ENCODE measurements around the gene EXOC3. TPM values are rescaled to one million over a fixed set of nuclear protein-coding genes. Genes with fewer than 3 reads are reported as not detected.

EXOC3 gene
- total RNA-seq, 2 experiments from 2014 or later = 67.7 to 68.8 TPM

DNA sequence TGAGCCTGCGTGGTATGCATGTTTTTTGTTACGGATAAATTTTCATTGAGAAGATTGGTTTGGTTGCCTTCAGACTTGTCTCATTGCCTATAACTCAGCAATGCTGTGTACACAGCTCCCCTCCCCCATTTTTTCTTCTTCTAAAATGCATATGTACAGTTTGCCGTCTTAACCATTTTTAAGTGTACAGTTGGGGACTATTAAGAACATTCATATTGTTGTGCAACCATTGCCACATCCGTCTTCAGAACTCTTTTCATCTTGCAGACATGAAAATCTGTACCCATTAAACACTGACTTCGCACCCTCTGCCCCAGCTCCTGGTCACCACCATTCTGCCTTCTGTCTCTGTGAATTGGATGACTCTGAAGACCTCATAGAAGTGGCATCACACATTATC, 6.2 kb downstream of the EXOC3 start:
- ChIA-PET CTCF (interaction anchor here (0.8 to 1.7 kb wide), 3 partner anchors 23 to 132 kb away, joined by 3 to 6 read pairs (median 3); no protein-coding TSS in a partner anchor), POLR2A (no interaction called here)
- no peak overlapping the region for H3K4me3 Mint-ChIP-seq
- no peaks in the 10 kb centered on the region for H3K27me3 Mint-ChIP-seq
- DNase-seq = no peak
- H3K4me1 Mint-ChIP-seq = peaks cover 38% of the 10 kb centered on the region
- no peak overlapping the region for H3K27ac Mint-ChIP-seq
- peaks cover 84% of the 10 kb centered on the region for H3K36me3 Mint-ChIP-seq (ENCODE audit: low read depth)
- peaks cover 15% of the 10 kb centered on the region for H3K9me3 Mint-ChIP-seq

DNA sequence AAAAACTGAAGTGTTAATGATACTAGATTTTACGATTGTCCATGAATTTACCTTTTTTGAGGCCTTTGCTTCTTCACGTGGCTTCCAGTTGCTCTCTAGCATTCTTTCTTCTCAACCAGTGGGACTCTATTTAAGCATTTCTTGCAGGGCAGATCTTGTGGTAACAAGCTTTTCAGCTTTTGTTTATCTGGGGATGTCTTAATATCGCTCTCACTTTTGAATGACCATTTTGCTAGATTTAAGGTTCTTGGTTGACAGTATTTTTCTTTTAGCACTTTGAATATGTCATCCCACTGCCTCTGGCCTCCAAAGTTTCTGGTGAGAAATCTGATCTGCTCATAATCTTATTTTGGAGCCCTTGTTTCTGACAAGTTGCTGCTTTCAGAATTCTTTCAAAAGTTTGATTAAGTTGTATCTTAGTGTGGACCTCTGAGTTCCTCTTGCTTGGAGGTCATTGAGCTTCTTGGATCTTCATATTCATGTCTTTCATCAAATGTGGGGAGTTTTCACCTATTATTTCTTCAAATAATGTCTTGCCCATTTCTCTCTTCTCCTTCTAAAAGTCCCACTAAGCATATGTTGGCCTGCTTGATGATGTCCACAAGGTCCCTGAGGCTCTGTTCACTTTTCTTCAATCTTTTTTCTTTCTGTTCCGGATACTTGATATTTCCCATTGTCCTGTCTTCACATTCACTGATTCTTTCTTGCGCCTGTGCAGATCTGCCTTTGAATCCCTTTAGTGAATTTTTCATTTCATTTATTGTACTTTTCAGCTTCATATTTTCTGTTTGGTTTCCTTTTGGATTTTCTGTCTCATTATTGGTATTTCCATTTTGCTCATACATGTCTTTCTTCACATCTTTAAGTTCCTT, 8.8 kb downstream of the EXOC3 start:
- Mint-ChIP-seq H3K4me3 (no peak overlapping the region), H3K27ac (no peak overlapping the region), H3K4me1 (peaks cover 33% of the 10 kb centered on the region), H3K9me3 (peaks cover 15% of the 10 kb centered on the region), H3K27me3 (no peaks in the 10 kb centered on the region), H3K36me3 (ENCODE audit: low read depth) (peaks cover 92% of the 10 kb centered on the region)
- no peak for DNase-seq
- ChIA-PET CTCF (interaction anchor here (1.3 kb wide), 1 partner anchor 135 kb away, joined by 3 read pairs; no protein-coding TSS in a partner anchor), POLR2A (interaction anchor here (1.4 kb wide), 1 partner anchor 20 kb away, joined by 8 read pairs; no protein-coding TSS in a partner anchor)

DNA sequence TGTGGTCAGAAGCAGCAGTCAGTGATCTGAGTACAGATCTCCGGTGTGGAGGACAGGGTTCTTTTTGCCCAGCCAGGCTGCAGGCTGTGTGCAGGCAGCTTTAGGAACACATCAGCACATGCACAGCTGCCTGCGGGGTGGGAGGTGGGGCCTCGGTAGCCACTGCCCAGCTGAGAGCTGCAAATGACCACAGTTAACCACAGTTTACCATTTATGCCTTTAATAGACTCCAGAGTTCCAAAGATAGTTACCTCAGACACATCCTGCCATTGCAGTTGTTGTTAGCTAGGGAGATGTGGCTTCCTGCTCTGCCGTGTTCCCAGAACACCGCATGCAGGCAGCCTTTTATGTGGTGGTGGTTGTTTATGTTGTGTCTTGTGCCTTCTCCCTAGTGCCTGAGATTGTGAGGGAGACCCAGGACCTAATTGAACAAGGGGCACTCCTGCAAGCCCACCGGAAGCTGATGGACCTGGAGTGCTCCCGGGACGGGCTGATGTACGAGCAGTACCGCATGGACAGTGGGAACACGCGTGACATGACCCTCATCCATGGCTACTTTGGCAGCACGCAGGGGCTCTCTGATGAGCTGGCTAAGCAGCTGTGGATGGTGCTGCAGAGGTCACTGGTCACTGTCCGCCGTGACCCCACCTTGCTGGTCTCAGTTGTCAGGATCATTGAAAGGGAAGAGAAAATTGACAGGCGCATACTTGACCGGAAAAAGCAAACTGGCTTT, 10.2 kb downstream of the EXOC3 start:
- no peak for DNase-seq
- Mint-ChIP-seq H3K4me1 (peaks cover 32% of the 10 kb centered on the region), H3K4me3 (no peak overlapping the region), H3K36me3 (ENCODE audit: low read depth) (peaks cover 91% of the 10 kb centered on the region), H3K27ac (peak overlapping the region; percentile 57), H3K9me3 (peaks cover 15% of the 10 kb centered on the region), H3K27me3 (no peaks in the 10 kb centered on the region)
- CTCF ChIA-PET = interaction anchor here (0.6 to 1.3 kb wide), 4 partner anchors 20 to 171 kb away, joined by 3 to 4 read pairs (median 3); no protein-coding TSS in a partner anchor
- POLR2A ChIA-PET = interaction anchor here (1.4 kb wide), 1 partner anchor 19 kb away, joined by 8 read pairs; no protein-coding TSS in a partner anchor

DNA sequence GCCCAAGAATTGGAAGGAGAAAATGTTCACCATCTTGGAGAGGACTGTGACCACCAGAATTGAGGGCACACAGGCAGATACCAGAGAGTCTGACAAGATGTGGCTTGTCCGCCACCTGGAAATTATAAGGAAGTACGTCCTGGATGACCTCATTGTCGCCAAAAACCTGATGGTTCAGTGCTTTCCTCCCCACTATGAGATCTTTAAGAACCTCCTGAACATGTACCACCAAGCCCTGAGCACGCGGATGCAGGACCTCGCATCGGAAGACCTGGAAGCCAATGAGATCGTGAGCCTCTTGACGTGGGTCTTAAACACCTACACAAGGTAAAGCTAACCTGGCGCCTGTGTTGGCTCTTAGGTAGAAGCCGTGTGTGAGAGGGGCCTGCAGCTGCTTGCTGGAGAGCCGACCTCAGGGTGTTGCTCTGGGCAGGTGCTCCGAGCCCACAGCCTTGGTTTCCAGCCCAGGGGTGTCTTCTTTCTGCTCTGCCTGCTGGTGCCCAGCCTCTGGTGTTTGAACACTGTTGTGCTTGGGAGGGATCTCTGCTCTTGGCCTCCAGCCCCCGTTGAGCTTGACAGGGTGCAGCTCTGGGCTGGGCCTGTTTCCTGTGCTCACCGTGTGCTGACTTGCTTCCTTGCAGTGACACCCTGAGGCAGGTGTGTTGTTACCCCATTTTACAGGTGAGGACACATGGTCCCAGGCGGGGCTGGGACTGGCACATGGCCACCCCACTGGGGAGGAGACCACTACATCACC, 10.9 kb downstream of the EXOC3 start:
- Mint-ChIP-seq H3K27ac (peak overlapping the region; percentile 57), H3K36me3 (ENCODE audit: low read depth) (peaks cover 91% of the 10 kb centered on the region), H3K4me1 (peaks cover 40% of the 10 kb centered on the region), H3K27me3 (no peaks in the 10 kb centered on the region), H3K4me3 (no peak overlapping the region), H3K9me3 (peaks cover 15% of the 10 kb centered on the region)
- no peak for DNase-seq
- POLR2A ChIA-PET = interaction anchor here (1.4 kb wide), 1 partner anchor 18 kb away, joined by 8 read pairs; no protein-coding TSS in a partner anchor
- CTCF ChIA-PET = interaction anchor here (0.9 to 1.1 kb wide), 2 partner anchors 19 to 137 kb away, joined by 3 read pairs; no protein-coding TSS in a partner anchor

DNA sequence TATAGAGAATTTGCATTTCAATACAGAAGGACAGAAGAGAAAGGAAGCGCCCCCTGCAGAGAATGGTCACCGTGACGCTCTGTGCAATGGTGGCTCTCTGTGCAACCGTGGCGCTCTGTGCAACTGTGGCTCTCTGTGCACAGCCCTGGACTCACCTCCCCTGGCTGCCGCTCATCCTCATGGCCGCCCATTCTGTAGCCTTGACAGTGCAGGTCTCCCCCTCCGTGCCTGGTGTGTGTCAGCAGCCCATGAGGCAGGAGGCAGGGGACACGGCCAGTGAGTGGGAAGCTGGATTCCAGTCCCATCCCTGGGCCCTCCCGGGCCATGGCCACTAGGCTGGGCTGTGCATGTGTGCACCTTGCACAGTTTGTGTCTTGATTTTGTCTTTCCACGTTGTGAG, 12.0 kb downstream of the EXOC3 start:
- H3K9me3 Mint-ChIP-seq = peaks cover 15% of the 10 kb centered on the region
- H3K4me1 Mint-ChIP-seq = peaks cover 50% of the 10 kb centered on the region
- no peak for DNase-seq
- no peak overlapping the region for H3K4me3 Mint-ChIP-seq
- no peaks in the 10 kb centered on the region for H3K27me3 Mint-ChIP-seq
- peaks cover 91% of the 10 kb centered on the region for H3K36me3 Mint-ChIP-seq (ENCODE audit: low read depth)
- H3K27ac Mint-ChIP-seq = no peak overlapping the region
- ChIA-PET CTCF (no interaction called here), POLR2A (no interaction called here)

DNA sequence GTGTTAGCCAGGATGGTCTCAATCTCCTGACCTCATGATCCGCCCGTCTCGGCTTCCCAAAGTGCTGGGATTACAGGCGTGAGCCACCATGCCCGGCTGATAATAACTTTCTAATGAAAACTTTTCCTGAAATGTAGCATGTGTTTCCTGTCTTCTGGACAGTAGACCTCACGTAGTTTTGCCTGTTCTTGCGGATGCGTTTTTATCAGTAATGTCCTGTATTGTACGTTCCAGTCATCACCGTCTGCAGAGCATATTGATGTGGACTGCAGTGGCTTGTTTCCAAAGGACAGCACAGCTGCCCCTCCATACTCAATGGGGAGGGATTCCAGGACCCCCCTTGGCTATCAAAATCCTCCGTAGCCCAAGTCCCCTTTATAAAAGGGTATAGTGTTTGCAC, 12.8 kb downstream of the EXOC3 start:
- H3K36me3 Mint-ChIP-seq (ENCODE audit: low read depth) = peaks cover 91% of the 10 kb centered on the region
- DNase-seq = no peak
- H3K4me3 Mint-ChIP-seq = no peak overlapping the region
- H3K27me3 Mint-ChIP-seq = no peaks in the 10 kb centered on the region
- H3K4me1 Mint-ChIP-seq = peaks cover 57% of the 10 kb centered on the region
- ChIA-PET CTCF (no interaction called here), POLR2A (no interaction called here)
- no peak overlapping the region for H3K27ac Mint-ChIP-seq
- peaks cover 15% of the 10 kb centered on the region for H3K9me3 Mint-ChIP-seq

DNA sequence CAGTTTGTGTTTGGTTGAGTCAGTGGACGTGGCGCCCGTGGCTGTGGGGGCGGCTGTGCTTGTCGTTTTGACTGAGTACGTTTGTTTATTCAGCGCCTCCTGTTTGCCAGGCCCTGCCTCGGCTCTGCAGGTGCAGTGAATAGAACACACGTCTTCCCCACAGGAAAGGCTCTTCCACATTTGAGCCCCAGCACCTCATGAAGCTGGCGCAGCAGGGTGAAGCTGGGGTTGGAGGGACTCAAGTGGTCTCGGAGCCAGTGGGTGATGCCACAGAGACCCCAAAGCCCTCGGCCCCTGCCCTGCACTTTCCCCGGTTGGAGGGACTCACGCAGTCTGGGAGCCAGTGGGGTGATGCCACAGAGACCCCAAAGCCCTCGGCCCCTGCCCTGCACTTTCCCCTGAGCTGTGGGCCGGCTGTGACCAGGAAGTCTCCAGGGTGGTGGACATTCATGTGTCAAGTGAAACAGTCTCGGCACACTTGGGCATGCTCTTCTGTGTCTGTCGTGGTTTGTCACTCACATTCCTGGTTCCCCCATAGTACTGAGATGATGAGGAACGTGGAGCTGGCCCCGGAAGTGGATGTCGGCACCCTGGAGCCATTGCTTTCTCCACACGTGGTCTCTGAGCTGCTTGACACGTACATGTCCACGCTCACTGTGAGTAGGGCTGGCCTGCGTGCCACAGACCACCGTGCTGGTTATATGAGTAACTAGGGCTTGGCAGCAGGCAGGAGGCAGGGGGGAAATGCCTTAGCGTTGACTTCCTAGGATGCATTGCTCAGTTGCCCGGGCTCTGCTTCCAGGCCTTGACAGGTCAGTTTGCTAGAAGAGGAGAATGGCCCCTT, 13.6 kb downstream of the EXOC3 start:
- H3K27me3 Mint-ChIP-seq = no peaks in the 10 kb centered on the region
- peaks cover 58% of the 10 kb centered on the region for H3K4me1 Mint-ChIP-seq
- H3K9me3 Mint-ChIP-seq = peaks cover 13% of the 10 kb centered on the region
- ChIA-PET POLR2A (interaction anchor here (0.9 kb wide), 1 partner anchor 10 kb away, joined by 3 read pairs; no protein-coding TSS in a partner anchor), CTCF (no interaction called here)
- peaks cover 87% of the 10 kb centered on the region for H3K36me3 Mint-ChIP-seq (ENCODE audit: low read depth)
- no peak overlapping the region for H3K4me3 Mint-ChIP-seq
- no peak overlapping the region for H3K27ac Mint-ChIP-seq
- DNase-seq = no peak

DNA sequence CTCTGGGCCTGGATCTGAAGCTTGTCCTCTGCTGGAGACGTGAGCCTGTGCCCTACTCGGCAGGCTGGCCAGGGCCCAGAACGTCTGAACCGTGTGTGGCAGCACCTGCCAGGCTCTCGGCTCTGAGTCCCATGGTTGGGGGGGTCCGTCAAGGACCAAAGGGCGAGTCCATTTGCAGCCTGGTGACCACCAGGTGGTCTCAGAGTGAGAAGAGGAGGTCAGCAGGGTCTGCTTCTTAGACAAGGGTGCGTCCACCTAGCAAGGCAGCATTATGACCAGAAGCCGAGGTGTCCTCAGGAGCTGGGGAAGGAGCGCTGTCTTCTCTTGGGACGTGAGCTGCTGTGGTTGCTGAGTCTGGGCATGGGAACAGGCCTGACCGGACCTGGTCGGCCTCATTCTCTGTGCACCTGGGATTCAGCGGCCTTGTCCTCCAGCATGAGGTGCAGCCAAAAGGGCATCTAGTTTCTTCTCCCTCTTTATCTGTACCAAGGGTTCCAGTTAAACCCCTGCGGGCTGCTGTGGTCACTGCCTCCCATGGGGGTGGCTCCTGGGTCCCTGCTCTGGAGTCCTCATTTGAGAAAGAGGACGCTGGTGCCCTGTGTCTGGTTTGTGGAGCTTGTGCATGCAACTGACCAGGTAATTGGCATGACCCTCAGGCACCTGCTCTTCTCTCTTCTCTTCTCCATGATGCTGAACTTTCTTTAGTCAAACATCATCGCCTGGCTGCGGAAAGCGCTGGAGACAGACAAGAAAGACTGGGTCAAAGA, 14.4 kb downstream of the EXOC3 start:
- DNase-seq = no peak
- CTCF ChIA-PET = no interaction called here
- H3K27ac Mint-ChIP-seq = no peak overlapping the region
- H3K9me3 Mint-ChIP-seq = peaks cover 5% of the 10 kb centered on the region
- peaks cover 87% of the 10 kb centered on the region for H3K36me3 Mint-ChIP-seq (ENCODE audit: low read depth)
- no peaks in the 10 kb centered on the region for H3K27me3 Mint-ChIP-seq
- peaks cover 60% of the 10 kb centered on the region for H3K4me1 Mint-ChIP-seq
- no peak overlapping the region for H3K4me3 Mint-ChIP-seq
- POLR2A ChIA-PET = interaction anchor here (0.9 kb wide), 1 partner anchor 10 kb away, joined by 3 read pairs; no protein-coding TSS in a partner anchor

DNA sequence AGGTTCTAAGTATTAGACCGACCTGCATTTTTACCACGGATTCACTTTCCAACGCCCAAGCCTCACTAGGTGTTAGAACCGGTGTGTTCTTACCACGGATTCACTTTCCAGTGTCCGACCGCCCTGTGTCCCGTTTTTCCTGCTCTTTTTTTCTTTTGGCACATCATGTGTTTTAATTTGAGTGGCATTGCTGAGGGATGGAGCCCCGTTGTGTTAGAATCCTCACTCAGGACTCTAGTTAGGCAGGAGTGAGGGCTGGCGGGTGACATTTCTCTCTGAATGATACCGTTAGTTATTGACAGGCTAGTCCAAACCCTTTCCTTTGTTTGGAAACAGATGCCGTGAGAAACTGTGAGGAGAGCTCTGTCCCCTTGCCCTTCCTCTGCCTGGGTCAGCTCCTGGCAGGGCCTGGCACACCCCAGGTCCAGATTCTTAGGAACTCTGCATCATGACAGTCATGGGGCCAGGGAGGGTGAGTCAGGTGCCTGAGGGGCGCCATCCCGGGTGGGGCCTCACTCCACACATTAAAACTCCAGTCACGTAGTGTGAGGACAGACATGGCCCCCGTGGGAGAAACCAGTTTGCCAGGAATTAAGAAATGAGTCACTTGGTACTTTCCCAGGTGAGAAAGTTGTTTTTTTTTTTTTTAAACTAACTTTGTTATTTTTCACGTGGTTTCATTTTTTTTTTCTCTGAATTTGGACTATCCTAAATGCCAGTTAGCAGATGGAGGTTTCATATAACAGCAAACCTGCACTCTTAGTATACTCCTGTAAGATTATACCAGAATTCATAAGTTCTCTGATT, 15.8 kb downstream of the EXOC3 start:
- DNase-seq = peak; percentile 41
- peak overlapping the region; percentile 49 for H3K27ac Mint-ChIP-seq
- ChIA-PET POLR2A (no interaction called here), CTCF (interaction anchor here (0.7 kb wide), 1 partner anchor 258 kb away, joined by 4 read pairs; no protein-coding TSS in a partner anchor)
- peaks cover 84% of the 10 kb centered on the region for H3K36me3 Mint-ChIP-seq (ENCODE audit: low read depth)
- H3K4me1 Mint-ChIP-seq = peaks cover 56% of the 10 kb centered on the region
- no peaks in the 10 kb centered on the region for H3K27me3 Mint-ChIP-seq
- H3K9me3 Mint-ChIP-seq = no peaks in the 10 kb centered on the region
- H3K4me3 Mint-ChIP-seq = no peak overlapping the region

DNA sequence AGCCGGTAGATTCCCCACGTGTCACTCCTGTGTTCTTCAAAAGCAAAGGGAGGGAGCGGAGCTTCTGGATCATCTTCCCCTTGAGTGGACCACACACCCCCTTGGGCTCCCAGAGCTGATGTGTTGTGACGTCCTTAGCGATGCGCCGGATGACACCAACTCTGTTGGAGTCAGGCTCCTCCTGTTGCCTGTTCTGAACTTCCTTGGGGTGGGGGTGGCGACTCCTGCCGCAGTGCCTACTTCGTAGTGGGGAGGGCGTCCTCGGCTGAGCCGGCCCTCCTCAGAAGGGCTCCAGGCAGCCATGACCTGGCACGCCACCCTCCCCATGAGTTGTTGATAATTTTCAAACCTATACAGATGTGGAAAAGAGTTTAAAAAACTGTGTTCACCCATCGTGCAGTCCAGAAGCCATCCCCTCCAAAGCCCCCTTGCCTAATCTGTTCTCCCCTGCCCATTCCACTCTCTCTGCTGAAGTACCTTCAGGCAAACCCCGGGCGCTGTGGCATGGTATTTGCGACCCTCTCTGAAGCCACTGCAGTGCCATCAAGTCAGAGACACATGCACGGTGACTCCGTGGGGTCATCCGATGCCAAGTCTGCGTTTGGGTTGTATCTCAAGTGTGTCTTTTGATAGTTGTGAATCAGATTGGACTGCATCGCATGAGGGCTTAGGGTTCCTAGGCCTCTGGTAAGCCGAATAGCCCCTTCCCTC, 16.7 kb downstream of the EXOC3 start:
- CTCF ChIA-PET = no interaction called here
- Mint-ChIP-seq H3K36me3 (ENCODE audit: low read depth) (peaks cover 82% of the 10 kb centered on the region), H3K27ac (no peak overlapping the region), H3K4me3 (no peak overlapping the region), H3K4me1 (peaks cover 56% of the 10 kb centered on the region), H3K27me3 (no peaks in the 10 kb centered on the region), H3K9me3 (no peaks in the 10 kb centered on the region)
- POLR2A ChIA-PET = interaction anchor here (0.9 kb wide), 1 partner anchor 12 kb away, joined by 3 read pairs; no protein-coding TSS in a partner anchor
- no peak for DNase-seq

All from activated CD4-positive, alpha-beta memory T cell treated with anti-CD3 and anti-CD28 coated beads, Interleukin-2, amount 10 ng/mL, durations not matched to agents 7 days and 5 days (primary cell).